ENCODE data around the gene KCNJ12.
"Not testable (repeated sequence)": the region's sequence is repeated elsewhere in the genome, so short reads cannot be mapped to it uniquely, and the experiment has no call there.

The KCNJ12 gene

GRCh38 chr17:21426876-21427275 is 50.7 kb downstream of the KCNJ12 start:
- H3K4me1 Mint-ChIP-seq, H3K9me3 Mint-ChIP-seq, H3K27ac Mint-ChIP-seq, H3K27me3 Mint-ChIP-seq, H3K36me3 Mint-ChIP-seq, H3K4me3 Mint-ChIP-seq: not testable (repeated sequence)

- H3K4me3 Mint-ChIP-seq, H3K4me1 Mint-ChIP-seq, H3K27me3 Mint-ChIP-seq, H3K36me3 Mint-ChIP-seq, H3K27ac Mint-ChIP-seq, H3K9me3 Mint-ChIP-seq: not testable (repeated sequence)
Measured at GRCh38 chr17:21427727-21428126, 51.6 kb downstream of the KCNJ12 start.

- H3K36me3 Mint-ChIP-seq, H3K4me1 Mint-ChIP-seq, H3K9me3 Mint-ChIP-seq, H3K4me3 Mint-ChIP-seq, H3K27ac Mint-ChIP-seq, H3K27me3 Mint-ChIP-seq: not testable (repeated sequence)
Measured at GRCh38 chr17:21428752-21429424, 52.7 kb downstream of the KCNJ12 start.

GRCh38 chr17:21429921-21430628 is 53.9 kb downstream of the KCNJ12 start:
- not testable (repeated sequence) for H3K9me3 Mint-ChIP-seq, H3K36me3 Mint-ChIP-seq, H3K4me1 Mint-ChIP-seq, H3K27ac Mint-ChIP-seq, H3K4me3 Mint-ChIP-seq, H3K27me3 Mint-ChIP-seq

- H3K4me1 Mint-ChIP-seq, H3K4me3 Mint-ChIP-seq, H3K27ac Mint-ChIP-seq, H3K27me3 Mint-ChIP-seq, H3K36me3 Mint-ChIP-seq, H3K9me3 Mint-ChIP-seq: not testable (repeated sequence)
Measured at GRCh38 chr17:21433971-21434370, 57.8 kb downstream of the KCNJ12 start.

- not testable (repeated sequence) for H3K4me1 Mint-ChIP-seq, H3K9me3 Mint-ChIP-seq, H3K36me3 Mint-ChIP-seq, H3K4me3 Mint-ChIP-seq, H3K27ac Mint-ChIP-seq, H3K27me3 Mint-ChIP-seq
Measured at GRCh38 chr17:21434976-21435375, 58.8 kb downstream of the KCNJ12 start.

- H3K27ac Mint-ChIP-seq, H3K27me3 Mint-ChIP-seq, H3K4me1 Mint-ChIP-seq, H3K9me3 Mint-ChIP-seq, H3K4me3 Mint-ChIP-seq, H3K36me3 Mint-ChIP-seq: not testable (repeated sequence)
Measured at GRCh38 chr17:21436481-21436880, 60.3 kb downstream of the KCNJ12 start.

GRCh38 chr17:21436883-21437836 is 61.0 kb downstream of the KCNJ12 start:
- H3K4me3 Mint-ChIP-seq, H3K4me1 Mint-ChIP-seq, H3K27me3 Mint-ChIP-seq, H3K9me3 Mint-ChIP-seq, H3K27ac Mint-ChIP-seq, H3K36me3 Mint-ChIP-seq: not testable (repeated sequence)

GRCh38 chr17:21438316-21439014 is 62.3 kb downstream of the KCNJ12 start:
- H3K4me1 Mint-ChIP-seq, H3K36me3 Mint-ChIP-seq: not testable (repeated sequence)

GRCh38 chr17:21439015-21439336 is 62.8 kb downstream of the KCNJ12 start:
- not testable (repeated sequence) for H3K27me3 Mint-ChIP-seq, H3K4me1 Mint-ChIP-seq, H3K9me3 Mint-ChIP-seq, H3K4me3 Mint-ChIP-seq, H3K27ac Mint-ChIP-seq, H3K36me3 Mint-ChIP-seq

More at GRCh38 chr17:21438316-21439014, 62.3 kb downstream of the KCNJ12 start:
- H3K27me3 Mint-ChIP-seq, H3K27ac Mint-ChIP-seq, H3K4me3 Mint-ChIP-seq, H3K9me3 Mint-ChIP-seq: not testable (repeated sequence)

- H3K4me3 Mint-ChIP-seq, result no peak overlapping the region
- no peaks in the 10 kb centered on the region for H3K36me3 Mint-ChIP-seq
- no peak overlapping the region for H3K27ac Mint-ChIP-seq
- H3K4me1 Mint-ChIP-seq, result no peaks in the 10 kb centered on the region
- peaks cover 7% of the 10 kb centered on the region for H3K27me3 Mint-ChIP-seq
- H3K9me3 Mint-ChIP-seq, result no peaks in the 10 kb centered on the region
Measured at GRCh38 chr17:21445091-21445650, 69.0 kb downstream of the KCNJ12 start.

GRCh38 chr17:21447552-21447951 is 71.4 kb downstream of the KCNJ12 start:
- H3K27ac Mint-ChIP-seq, H3K36me3 Mint-ChIP-seq, H3K27me3 Mint-ChIP-seq, H3K4me3 Mint-ChIP-seq, H3K9me3 Mint-ChIP-seq, H3K4me1 Mint-ChIP-seq: not testable (repeated sequence)

- H3K27ac Mint-ChIP-seq, result peak overlapping the region; percentile 9
- not testable (repeated sequence) for H3K36me3 Mint-ChIP-seq, H3K27me3 Mint-ChIP-seq, H3K4me1 Mint-ChIP-seq, H3K9me3 Mint-ChIP-seq, H3K4me3 Mint-ChIP-seq
Measured at GRCh38 chr17:21449891-21450290, 73.7 kb downstream of the KCNJ12 start.

GRCh38 chr17:21451975-21452374 is 75.8 kb downstream of the KCNJ12 start:
- Mint-ChIP-seq H3K27ac (no peak overlapping the region), H3K9me3 (no peaks in the 10 kb centered on the region), H3K36me3 (no peaks in the 10 kb centered on the region), H3K27me3 (peaks cover 9% of the 10 kb centered on the region), H3K4me1 (peaks cover 13% of the 10 kb centered on the region), H3K4me3 (no peak overlapping the region)

- Mint-ChIP-seq H3K4me3 (peak overlapping the region; percentile 70), H3K9me3 (no peaks in the 10 kb centered on the region), H3K4me1 (peaks cover 18% of the 10 kb centered on the region), H3K36me3 (no peaks in the 10 kb centered on the region), H3K27ac (no peak overlapping the region), H3K27me3 (peaks cover 9% of the 10 kb centered on the region)
Measured at GRCh38 chr17:21452377-21453143, 76.4 kb downstream of the KCNJ12 start.

All from activated naive CD4-positive, alpha-beta T cell treated with anti-CD3 and anti-CD28 coated beads, Interleukin-2, amount 50 U/mL, for 24 hours (primary cell).